GM15510 (cell line): Measurements from ENCODE around the gene NTN5.

Source experiments
- POLR2A ChIP-seq: IDR thresholded peaks from 3 replicates; pipeline ENCODE4 v1.6.1; 2011; ENCODE audit warnings: borderline replicate concordance; ENCODE audit not compliant: insufficient read length; ENCODE audit errors: extremely low read depth

Gene NTN5

GRCh38 chr19:48632692-48633147 lies 40.1 kb downstream of the NTN5 start:
- TF ChIP-seq POLR2A, result no peak

- no peak for TF ChIP-seq POLR2A
These were observed 41.6 kb downstream of the NTN5 start for GRCh38 chr19:48631225-48631624.

- no peak for TF ChIP-seq POLR2A
These were observed 42.3 kb downstream of the NTN5 start for GRCh38 chr19:48630296-48631063.

- TF ChIP-seq POLR2A, result no peak
These were observed 43.1 kb downstream of the NTN5 start for GRCh38 chr19:48629599-48630295.

GRCh38 chr19:48629297-48629598 lies 43.6 kb downstream of the NTN5 start:
- TF ChIP-seq POLR2A, result no peak

- TF ChIP-seq POLR2A, result no peak
These were observed 44.1 kb downstream of the NTN5 start for GRCh38 chr19:48628486-48629296.

- no peak for TF ChIP-seq POLR2A
These were observed 44.9 kb downstream of the NTN5 start for GRCh38 chr19:48627865-48628314.

GRCh38 chr19:48627201-48627864 lies 45.5 kb downstream of the NTN5 start:
- TF ChIP-seq POLR2A, result no peak

- TF ChIP-seq POLR2A, result no peak
These were observed 46.9 kb downstream of the NTN5 start for GRCh38 chr19:48625891-48626327.

- no peak for TF ChIP-seq POLR2A
These were observed 47.8 kb downstream of the NTN5 start for GRCh38 chr19:48624791-48625723.

GRCh38 chr19:48624067-48624594 lies 48.7 kb downstream of the NTN5 start:
- peak; percentile 23 for TF ChIP-seq POLR2A

GRCh38 chr19:48623556-48624066 lies 49.2 kb downstream of the NTN5 start:
- TF ChIP-seq POLR2A, result no peak

- no peak for TF ChIP-seq POLR2A
These were observed 52.9 kb downstream of the NTN5 start for GRCh38 chr19:48619692-48620585.
